RPMI8226 (cell line): ENCODE results near the gene DAGLA.
"Not testable (repeated sequence)": the region's sequence is repeated elsewhere in the genome, so short reads cannot be mapped to it uniquely, and the experiment has no call there.

Source experiments
- DNase-seq: peaks from one replicate; pipeline ENCODE4 v3.0.0-alpha.2; 2015

DAGLA gene, protein sequence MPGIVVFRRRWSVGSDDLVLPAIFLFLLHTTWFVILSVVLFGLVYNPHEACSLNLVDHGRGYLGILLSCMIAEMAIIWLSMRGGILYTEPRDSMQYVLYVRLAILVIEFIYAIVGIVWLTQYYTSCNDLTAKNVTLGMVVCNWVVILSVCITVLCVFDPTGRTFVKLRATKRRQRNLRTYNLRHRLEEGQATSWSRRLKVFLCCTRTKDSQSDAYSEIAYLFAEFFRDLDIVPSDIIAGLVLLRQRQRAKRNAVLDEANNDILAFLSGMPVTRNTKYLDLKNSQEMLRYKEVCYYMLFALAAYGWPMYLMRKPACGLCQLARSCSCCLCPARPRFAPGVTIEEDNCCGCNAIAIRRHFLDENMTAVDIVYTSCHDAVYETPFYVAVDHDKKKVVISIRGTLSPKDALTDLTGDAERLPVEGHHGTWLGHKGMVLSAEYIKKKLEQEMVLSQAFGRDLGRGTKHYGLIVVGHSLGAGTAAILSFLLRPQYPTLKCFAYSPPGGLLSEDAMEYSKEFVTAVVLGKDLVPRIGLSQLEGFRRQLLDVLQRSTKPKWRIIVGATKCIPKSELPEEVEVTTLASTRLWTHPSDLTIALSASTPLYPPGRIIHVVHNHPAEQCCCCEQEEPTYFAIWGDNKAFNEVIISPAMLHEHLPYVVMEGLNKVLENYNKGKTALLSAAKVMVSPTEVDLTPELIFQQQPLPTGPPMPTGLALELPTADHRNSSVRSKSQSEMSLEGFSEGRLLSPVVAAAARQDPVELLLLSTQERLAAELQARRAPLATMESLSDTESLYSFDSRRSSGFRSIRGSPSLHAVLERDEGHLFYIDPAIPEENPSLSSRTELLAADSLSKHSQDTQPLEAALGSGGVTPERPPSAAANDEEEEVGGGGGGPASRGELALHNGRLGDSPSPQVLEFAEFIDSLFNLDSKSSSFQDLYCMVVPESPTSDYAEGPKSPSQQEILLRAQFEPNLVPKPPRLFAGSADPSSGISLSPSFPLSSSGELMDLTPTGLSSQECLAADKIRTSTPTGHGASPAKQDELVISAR

DNA sequence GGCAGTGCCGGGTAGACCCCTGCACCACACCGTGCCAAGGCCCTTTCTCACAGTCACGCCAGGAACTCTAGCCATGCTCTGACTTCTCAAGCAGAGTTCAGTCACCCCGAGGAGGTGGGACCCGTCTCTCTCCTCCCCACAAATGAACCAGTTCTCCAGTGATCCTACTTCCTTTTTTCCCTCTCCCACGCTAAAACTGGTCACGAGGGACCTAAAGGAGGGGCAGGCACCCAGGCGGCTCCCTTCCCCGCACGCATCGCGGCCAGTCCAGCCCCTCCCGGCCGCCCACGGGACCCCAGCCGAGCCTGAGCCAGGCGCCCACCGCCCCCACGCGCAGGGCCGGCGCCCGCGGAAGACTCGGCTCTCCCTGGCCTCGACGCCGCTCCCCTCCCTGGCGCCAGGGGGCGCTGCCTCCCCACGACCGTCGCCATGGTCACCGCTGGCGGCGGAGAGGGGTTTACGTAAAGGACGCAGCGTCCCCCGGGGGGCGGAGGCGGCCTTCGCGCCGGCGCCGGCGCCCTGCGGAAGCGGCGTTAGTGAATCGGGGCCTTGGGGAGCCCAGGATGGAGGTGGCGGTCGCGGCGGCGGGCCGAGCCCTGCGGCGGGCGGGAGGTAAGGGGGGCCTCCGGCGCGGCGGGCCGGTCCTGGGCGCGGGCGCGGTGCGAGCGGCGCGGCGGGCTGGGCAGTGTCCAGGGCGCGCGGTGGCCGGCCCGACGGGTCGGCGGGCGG is at the start of gene DAGLA:
DAGLA (plus strand) TSS at position 499 of the 729 bp plus-strand sequence. CDS start 39,765 bp downstream, outside the sequence.
- DNase-seq = peak; percentile 74

DNA sequence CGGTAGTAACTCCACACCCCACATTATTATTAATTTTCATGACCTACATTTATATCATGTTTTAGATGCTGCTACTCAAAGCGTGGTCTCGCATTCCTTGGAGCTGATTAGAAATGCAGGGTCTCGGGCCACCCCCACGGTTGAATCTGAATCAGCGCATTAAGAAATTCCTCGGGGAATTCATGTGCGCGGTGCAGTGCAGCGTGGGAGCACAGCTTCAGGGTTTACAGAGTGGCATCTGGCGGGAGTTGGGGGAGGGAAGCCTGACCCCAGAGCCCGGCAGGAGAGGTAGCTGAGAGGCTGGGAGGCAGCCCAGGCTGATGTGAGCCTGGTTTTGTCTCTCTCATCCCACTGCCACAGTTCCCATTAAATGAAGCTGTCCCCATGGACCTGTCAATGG is 48.1 kb upstream of the DAGLA start:
- DNase-seq = no peak

DNA sequence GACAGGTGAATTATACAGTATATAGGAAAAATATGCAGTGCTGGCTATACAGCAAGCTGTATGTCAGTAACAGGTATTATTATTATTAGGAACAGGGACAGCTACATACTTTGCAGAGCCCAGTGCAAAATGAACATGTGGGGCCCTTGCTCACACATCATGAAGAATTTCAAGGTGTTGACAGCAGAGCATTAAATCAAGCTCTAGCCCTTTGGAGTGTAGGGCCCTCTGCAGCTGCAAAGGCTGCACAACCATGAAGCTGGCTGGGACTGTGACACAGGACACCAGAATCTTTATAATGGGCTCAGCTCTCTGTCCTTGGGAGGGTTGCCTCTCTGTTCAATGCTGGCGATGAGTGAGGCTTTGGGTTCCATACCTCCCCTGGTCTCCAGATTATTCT is 44.9 kb upstream of the DAGLA start:
- no peak for DNase-seq

DNA sequence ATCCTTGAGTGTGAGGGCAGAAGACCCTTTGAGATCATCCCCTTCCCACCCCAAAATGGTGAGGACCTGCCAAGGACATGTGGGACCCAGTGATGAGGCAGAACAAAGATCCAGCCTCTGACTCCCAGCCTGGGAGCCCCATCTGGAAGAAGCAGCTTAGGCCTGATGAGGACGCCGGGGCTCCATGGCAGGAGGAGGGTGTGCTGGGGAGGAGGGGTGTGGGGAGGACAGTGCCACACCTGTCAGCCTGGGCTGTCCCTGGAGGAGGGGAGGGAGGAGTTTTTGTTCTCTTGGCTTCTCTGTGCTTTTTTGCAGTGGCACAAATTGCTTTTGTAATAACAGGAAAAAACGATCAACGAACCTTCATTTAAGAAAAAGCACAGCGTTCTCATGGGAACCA is 44.4 kb upstream of the DAGLA start:
- DNase-seq = no peak

DNA sequence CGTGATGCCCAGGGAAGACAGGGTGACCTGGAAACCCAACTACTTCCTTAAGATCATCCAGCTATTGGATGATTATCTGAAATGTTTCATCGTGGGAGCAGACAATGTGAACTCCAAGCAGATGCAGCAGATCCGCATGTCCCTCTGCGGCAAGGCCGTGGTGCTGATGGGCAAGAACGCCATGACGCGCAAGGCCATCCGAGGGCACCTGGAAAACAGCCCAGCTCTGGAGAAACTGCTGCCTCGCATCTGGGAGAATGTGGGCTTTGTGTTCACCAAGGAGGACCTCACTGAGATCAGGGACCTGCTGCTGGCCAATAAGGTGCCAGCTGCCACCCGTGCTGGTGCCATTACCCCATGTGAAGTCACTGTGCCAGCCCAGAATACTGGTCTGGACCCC is 43.5 kb upstream of the DAGLA start:
- DNase-seq = no peak

DNA sequence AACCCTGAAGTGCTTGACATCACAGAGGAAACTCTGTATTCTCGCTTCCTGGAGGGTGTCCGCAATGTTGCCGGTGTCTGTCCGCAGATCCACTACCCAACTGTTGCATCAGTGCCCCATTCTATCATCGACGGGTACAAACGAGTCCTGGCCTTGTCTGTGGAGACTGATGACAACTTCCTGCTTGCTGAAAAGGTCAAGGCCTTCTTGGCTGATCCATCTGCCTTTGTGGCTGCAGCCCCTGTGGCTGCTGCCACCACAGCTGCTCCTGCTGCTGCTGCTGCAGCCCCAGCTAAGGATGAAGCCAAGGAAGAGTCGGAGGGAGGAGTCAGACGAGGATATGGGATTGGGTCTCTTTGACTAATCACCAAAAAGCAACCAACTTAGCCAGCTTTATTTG is 42.9 kb upstream of the DAGLA start:
- DNase-seq = peak; percentile 42

DNA sequence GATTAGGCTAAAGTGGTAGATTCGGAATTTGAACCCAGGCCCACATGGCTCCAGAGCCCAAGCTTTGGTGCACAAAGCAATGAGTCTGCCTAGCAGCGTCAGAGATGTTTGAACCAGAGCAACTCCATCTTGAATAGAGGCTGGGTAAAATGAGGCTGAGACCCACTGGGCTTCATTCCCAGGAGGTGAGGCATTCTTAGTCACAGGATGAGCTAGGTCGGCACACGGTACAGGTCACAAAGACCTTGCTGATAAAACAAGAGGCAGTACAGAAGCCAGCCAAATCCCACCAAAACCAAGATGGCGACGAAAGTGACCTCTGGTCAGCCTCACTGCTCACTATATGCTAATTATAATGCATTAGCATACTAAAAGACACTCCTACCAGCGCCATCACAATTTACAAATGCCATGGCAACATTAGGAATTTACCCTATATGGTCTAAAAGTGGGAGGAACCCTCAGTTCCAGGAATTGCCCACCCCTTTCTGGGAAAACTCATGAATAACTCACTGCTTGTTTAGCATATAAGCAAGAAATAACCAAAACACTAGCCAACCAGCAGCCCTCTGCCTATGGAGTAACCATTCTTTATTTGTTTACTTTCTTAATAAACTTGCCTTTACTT is 40.3 kb upstream of the DAGLA start:
- no peak for DNase-seq

DNA sequence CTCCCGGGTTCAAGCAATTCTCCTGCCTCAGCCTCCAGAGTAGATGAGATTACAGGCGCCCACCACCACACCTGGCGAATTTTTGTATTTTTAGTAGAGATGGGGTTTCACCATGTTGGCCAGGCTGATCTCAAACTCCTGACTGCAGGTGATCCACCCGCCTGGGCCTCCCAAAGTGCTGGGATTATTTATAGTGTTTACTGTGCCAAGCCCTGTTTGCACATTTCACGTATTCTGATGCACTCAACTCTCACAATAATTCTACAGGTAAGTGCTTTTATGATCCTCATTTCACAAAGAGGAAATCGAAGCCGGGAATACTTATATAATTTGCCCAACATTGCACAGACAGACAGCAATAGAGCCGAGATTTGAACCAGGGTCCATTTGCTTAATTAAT is 38.0 kb upstream of the DAGLA start:
- no peak for DNase-seq

DNA sequence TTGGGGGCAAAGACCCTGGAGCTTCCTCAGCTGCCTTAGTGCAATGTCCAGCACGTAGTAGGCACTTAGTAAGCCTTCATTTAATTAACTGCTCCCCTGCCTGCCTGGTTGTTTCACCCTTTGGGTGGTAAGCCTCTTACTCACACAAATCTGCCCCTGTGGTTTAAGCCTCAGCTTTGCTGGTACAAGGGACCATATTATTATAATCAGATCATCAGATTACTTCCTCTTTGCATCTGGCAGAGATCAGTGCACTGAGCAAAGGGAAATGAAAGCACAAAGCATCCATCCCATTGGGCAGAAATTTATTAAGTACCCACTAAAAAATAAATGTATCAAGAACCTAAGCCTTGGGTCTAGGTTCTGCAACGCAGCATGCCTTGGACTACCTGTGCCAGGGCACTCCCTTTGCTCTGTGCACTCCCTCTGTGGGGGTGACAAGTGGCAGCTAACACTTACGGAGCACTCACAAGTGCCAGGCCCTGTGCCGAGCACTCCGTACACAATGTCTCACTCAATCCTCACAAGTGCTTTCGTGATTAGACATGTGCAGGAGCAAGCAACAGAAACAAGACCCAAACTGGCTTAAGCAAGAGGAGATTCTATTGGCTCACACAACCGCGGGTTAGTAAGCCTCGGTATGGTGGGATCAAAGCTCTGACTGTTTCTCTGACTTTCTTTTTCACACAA is 34.9 kb upstream of the DAGLA start:
- no peak for DNase-seq

DNA sequence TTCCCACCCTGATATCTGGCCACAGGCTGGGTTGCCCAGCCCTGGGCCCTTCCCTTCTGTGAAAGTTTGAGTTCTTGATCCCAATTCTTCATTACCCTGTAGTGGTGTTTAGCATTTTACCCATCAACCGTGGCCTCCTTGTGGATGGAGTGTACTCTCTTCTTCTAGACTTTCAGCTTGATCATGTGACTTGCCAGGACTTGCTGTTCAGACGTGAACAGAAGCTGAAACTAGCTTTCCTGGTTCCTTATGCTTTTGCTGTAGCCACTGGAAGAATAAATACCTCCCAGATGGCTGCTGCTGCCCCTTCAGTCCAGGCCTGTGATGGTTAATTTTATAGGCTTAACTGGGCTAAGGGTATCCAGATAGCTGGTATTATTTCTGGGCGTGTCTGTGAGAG is 32.7 kb upstream of the DAGLA start:
- DNase-seq = no peak

DNA sequence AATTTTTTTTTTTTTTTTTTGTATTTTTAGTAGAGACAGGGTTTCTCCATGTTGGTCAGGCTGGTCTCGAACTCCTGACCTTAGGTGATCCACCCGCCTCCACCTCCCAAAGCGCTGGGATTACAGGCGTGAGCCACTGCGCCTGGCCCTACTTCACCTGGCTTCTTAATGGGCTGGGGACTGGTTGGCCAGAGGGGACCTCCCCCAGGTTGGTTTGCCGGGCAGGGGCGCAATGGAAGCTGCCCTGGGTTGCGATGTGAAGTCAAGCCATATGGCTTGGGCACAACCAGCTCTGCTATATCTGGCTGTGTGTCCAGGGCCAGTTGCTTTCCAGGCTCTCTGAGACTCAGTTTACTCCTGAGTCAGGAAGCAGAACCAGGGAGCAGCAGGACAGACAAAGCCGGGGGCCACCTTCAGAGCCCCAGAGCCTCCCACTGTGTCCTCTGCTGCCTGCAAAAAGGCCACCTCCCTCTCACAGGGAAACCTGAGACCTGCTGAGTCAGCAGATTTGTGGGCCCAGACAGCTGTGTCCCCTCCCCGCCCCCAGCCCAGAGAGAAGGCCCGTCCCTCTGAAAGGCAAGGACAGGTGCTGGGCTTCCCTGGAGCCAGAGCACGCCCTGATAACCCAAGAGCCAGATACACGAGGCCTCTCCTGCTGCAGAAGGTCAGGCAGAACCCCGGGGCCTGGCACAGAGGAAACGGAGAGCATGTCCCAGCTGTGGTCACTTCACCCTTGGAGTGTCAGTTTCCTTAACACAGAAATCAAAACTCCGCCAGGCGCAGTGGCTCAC is 29.2 kb upstream of the DAGLA start:
- peak; percentile 65 for DNase-seq

DNA sequence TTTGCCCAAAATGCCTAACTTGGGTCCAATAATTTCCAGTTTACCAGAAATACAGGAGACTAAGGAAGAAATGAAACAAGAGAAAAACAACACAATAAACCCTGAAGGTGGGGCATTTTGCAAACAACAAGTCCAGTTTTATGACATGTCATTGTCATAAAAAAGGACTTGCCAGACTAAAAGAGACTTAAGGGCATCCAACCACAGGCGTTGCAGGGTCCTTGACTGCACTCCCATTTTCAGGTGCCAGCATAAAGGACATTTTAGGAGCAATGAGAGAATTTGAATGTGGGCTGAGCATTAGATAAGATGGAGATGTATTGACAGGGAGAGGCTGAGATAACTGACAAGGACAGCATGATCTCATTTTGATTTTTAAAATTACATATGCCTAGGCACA is 28.1 kb upstream of the DAGLA start:
- no peak for DNase-seq

DNA sequence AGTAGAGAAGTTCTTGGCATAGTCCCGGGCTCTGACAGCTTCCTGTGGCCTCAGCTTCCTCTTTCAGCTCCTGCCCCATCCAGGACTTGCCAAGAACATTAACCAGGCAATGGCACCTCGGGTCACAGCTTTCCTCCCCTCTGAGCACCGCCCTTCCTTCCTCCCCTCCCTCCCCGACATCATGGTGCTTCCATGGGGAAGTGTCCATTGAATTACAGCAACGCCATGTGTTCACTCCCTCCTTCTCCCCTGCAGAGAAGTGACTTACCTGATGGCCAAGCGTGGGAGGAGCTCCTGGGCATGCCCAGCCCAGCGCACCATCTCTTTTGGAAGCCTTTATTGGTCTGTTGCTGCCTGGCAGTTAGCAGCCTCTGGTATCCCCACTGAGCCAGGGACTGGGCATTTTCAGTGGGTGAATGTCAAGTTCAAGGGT is 25.8 kb upstream of the DAGLA start:
- DNase-seq = peak; percentile 81

DNA sequence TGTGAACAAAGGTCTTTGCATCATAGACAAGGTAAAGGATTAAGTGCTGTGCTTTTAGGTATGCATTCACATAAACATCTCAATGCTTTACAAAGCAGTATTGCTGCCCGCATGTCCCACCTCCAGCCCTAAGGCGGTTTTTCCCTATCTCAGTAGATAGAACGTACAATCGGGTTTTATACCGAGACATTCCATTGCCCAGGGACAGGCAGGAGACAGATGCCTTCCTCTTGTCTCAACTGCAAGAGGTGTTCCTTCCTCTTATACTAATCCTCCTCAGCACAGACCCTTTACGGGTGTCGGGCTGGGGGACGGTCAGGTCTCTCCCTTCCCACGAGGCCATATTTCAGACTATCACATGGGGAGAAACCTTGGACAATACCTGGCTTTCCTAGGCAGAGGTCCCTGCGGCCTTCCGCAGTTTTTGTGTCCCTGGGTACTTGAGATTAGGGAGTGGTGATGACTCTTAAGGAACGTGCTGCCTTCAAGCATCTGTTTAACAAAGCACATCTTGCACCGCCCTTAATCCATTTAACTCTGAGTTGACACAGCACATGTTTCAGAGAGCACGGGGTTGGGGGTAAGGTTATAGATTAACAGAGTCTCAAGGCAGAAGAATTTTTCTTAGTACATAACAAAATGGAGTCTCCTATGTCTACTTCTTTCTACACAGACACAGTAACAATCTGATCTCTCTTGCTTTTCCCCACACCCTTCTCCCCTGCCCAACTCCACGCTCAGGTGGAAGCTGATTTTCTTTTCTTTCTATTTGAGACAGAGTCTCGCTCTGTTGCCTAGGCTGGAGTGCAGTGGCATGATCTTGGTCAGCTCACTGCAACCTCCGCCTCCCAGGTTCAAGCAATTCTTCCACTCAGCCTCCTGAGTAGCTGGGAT is 24.7 kb upstream of the DAGLA start:
- not testable (repeated sequence) for DNase-seq

DNA sequence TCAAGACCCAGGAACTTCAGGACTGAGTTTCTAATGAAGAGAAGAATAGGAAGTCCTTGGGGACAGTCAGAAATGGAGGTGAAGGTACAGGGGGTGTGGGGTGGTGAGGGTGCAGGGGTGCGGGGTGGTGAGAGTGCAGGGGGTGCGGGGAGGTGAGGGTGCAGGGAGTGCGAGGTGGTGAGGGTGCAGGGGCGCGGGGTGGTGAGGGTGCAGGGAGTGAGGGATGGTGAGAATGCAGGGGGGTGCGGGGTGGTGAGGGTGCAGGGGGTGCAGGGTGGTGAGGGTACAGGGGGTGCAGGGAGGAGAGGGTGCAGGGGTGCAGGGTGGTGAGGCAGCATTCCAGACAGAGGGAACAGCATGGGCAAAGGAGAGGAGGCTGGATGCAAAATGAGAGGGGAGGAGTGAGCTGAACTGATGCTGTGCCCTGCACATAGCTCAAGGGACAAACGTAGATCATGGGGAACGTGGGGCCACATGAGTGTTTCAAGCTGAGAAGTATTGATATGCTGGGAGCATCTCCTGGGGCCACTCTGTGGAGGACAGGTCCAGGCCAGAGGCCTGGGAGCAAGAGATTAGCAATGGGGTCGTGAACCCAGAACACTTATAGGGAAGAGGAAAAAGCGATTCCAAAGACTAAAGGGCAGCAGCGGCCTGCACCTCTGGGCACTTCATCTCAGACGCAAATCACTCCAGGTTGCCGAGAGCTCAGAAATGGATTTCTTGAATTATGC is 23.7 kb upstream of the DAGLA start:
- DNase-seq = no peak

DNA sequence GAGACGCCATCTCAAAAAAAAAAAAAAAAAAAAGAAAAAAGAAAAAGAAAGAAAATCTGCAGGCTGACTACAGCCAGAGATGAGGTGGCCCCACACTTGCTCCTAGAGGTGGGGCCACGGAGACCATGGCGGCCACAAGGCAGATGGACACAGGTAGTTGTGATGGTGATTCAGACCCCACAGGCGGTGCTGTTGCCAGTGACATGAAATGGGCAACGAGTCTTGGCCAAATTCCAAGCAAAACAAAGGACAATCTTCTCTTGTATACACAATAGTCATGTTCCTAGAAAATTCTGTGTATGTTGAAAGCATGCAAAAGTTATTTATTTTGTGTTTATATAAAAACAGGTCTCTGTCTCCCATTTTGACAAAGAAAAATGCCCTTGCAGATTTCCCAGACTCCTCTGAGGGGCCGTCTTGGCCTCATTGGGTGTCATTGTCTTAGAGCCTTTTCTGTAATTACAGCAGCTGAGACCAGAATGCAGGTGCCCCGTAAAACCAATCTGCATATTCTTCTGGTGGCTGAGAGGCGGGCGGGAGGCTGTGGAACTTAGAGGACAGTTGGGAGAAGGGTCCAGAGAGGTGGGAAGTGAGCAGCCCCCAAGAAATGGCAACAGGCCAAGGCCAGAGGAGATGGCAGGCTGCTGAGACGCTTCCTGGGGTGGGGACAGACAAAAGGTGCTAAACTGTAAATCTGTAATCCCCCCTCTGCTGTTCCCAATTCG is 22.5 kb upstream of the DAGLA start:
- no peak for DNase-seq

DNA sequence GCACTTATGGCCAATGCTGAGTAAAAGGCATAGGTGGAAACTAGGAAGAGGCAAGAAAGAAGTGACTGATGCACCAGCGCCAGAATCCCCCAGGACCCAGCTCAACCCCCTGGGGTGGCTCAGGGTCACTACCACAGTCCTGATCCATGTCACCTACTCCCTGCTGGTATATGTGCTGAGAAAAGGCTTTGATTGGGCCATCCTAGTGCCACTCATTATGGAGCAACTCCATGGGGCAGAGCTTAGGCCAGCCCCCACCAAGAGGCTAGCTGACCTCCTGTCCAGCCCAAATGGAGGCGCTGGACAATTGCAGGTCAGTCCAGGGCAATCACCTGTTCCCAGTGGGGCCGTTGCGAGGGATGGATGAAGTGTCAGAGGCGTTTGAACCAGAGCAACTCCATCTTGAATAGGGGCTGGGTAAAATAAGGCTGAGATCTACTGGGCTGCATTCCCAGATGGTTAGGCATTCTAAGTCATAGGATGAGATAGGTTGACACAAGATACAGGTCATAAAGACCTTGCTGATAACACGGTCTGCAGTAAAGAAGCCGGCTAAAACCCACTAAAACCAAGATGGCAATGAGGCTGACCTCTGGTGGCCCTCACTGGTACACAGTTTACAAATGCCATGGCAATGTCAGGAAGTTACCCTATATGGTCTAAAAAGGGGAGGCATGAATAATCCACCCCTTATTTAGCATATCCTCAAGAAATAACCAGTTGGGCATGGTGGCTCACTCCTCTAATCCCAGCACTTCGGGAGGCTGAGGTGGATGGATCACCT is 20.6 kb upstream of the DAGLA start:
- DNase-seq = no peak

DNA sequence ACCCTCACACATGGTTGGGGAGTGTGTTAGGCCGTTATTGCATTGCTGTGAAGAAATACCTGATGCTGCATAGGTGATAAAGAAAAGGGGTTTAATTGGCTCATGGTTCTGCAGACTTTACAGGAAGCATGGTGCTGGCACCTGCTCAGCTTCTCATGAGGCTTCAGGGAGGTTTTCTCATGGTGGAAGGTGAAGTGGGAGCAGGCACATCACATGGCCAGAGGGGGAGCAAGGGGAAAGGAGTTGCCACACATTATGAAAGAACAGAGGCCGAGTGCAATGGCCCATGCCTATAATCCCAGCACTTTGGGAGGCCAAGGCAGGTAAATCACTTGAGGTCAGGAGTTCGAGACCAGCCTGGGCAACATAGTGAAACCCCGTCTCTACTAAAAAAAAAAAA is 19.2 kb upstream of the DAGLA start:
- DNase-seq = peak; percentile 75
